ENCODE results near the gene TUBB8. TPM values are rescaled to one million over a fixed set of nuclear protein-coding genes. Genes with fewer than 3 reads are reported as not detected.
"Not testable (repeated sequence)": the region's sequence is repeated elsewhere in the genome, so short reads cannot be mapped to it uniquely, and the experiment has no call there.

The TUBB8 gene
- total RNA-seq, 1 experiment from 2014 or later = not detected

DNA sequence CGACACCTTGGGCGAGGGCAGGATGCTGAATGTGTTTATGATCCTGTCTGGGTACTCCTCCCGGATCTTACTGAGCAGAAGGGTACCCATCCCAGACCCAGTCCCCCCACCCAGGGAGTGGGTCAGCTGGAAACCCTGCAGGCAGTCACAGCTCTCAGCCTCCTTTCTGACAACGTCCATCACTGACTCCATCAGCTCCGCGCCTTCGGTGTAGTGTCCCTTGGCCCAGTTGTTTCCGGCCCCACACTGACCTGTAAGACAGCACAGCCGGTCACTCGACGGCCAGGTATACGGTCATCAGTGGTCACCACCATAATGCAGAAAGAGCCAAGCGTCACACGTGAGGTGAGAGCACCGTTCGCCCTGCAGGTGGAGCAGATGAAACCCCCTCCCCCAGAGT, 1.2 kb downstream of the TUBB8 start:
- DNase-seq (ENCODE audit: low read depth) = not testable (repeated sequence)

GRCh38 chr10:13315-13635, 35.8 kb downstream of the TUBB8 start:
- not testable (repeated sequence) for DNase-seq (ENCODE audit: low read depth)

DNA sequence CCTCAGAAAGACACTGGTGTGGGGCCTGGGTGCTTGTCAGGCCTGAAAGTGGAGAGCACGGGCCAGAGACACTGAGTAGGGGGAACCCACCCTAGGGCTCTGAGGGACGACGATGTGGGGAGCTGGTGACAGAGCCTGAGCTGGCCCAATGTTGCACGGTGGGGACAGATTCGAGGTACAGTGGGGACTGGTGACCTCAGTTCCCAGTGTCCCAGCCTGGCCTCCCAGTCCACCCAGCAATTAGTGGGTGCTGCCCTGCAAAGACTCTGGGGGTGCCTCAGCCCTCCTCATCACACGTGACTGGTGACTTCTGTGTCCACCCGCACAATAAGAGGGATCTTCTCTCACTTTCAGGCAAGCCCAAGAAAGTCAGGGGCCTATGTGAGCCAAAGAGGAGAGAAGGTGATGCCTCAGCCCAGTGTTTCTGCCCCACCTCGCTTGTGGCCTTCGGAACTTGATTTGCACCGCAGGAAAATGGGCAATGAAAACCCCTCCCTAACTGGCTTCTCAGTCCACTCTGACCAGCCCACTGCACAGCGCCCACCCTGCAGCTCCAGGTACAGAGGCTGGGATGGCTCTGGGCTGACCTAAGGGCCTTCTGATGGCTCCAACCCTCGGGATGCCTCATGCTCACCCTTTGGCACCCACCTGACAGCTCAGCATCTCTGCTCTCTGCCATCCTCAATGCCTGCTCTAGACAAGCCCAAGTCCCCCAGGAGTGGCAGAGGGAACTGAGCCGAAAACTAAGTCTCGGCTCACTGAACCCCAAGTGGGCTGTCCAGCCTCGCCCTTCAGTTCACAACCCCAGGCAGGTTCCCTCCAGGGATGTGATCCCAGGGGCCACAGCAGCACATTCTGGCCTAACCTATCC, 36.4 kb downstream of the TUBB8 start:
- not testable (repeated sequence) for DNase-seq (ENCODE audit: low read depth)

GRCh38 chr10:11260-11659, 37.8 kb downstream of the TUBB8 start:
- DNase-seq (ENCODE audit: low read depth) = not testable (repeated sequence)

- DNase-seq (ENCODE audit: low read depth) = not testable (repeated sequence)
Measured at GRCh38 chr10:10261-10971, 38.7 kb downstream of the TUBB8 start.

Other genes with a start within 250 kb of the TUBB8 start
- gene ZMYND11, start 86.2 kb upstream of the TUBB8 start, total RNA-seq (2014; rRNA removed; shearing (Covaris generic)) = 37.4 and 38.5 TPM in 2 replicates